Skin of body (tissue), 3 donors: ENCODE measurements around the gene OOEP. TPM values are rescaled to one million over a fixed set of nuclear protein-coding genes. Genes with fewer than 3 reads are reported as not detected.

ENCODE experiments used
- DNase-seq: peaks from one replicate; lab custom pipeline; 2025; lab: John Stamatoyannopoulos, UW
- small RNA-seq: library from RNA; depleted of rRNA; stranded (forward); fragments of <200 nt; gene quantifications from one replicate; pipeline ENCODE3, GENCODE V24; 2014; ENCODE audit warnings: low replicate concordance
- total RNA-seq: library from RNA; depleted of rRNA; stranded (reverse); fragments of >200 nt; gene quantifications from one replicate; pipeline ENCODE4 v1.2.3, GENCODE V29; 2014

OOEP gene
- total RNA-seq, 1 donor from 2014 or later: not detected

GRCh38 chr6:73364549-73364948, 5.1 kb downstream of the OOEP start:
- no peak for DNase-seq

- no peak for DNase-seq
Measured at GRCh38 chr6:73364121-73364520, 5.6 kb downstream of the OOEP start.

DNA sequence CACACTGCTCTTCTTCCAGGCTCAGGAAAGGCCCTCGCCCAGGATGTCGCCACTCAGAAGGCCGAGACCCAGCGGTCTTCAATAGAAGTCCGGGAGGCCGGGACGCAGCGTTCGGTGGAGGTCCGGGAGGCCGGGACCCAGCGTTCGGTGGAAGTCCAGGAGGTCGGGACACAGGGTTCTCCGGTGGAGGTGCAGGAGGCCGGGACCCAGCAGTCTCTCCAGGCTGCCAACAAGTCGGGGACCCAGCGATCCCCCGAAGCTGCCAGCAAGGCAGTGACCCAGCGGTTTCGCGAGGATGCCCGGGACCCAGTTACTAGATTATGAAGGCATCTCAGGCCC, 6.2 kb downstream of the OOEP start:
- DNase-seq: no peak

GRCh38 chr6:73362869-73363536, 6.7 kb downstream of the OOEP start:
- no peak for DNase-seq

DNA sequence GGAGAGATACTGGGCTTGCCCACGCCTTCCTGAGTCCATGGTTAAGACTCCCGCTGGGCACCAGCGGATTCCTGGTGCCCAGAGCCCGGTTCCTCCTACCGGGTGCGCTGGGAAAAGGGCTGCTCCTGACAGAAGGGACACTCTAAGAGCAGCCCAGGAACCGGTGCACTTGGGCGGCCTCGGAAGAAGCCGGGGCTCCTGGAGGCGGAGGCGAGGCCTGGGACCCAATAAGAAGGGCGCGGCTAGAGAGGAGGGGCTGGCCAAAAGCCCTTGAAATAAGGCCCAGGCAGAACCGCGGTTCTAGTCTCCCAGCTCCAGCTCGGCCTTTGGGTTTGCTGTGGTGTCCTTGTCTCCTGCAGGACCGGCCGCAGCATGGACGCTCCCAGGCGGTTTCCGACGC, 7.3 kb downstream of the OOEP start, which contains the start of gene KHDC3L:
Gene KHDC3L, plus strand, starts transcription at position 301 of the 400 bp plus-strand sequence. Its CDS starts 72 bp downstream, at position 373.
- no peak for DNase-seq

DNA sequence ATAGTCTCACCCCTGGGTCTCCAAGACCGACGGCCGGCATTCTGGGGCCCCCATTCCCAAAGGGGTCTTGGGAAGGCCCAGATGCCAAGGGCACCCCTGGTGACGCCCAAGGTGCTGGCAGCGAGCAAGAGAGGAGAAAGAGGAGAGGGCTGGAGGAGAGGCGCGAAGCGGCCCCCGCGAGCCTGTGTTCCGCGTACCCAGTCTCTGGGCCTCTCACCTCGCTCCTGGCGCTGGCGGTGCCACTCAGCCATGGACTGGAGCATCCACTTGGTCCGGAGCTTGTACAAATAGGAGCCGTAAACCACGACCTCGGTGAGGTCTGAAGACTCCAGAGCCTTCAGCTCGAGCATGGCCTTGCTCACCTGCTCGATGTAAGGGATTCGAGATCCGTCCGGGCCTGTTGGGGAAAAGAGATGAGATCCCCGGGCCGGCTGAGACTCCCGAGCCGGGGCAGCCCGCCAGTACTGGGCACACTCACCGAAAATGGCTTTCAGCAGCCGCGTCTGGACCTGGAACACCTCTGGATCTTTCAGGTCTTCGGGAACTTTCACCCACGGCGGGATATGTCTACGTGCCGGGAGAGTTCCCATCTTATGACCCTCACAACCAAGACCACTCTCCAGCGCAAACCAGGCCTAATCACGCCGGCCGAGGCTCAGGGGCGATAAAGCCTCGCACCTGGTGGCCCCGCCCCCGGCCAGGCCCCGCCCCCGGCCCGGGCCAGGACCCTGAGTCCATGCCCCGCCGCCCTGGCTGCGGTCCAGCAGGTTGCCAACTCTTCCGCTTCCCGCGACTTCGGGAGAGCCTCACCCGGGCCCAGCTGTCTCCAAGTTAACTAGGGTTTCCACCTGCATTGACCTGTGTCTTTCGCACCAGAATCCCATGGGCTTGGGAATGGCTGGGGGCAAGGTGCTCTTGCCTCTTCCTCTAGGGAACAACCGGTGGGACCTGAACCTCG, 15.8 kb downstream of the OOEP start, which contains the start of gene DPPA5:
Gene DPPA5, minus strand, starts transcription at position 641 of the 958 bp plus-strand sequence. Its CDS starts 51 bp downstream, at position 590.
- DNase-seq: no peak

GRCh38 chr6:73349311-73349710, 20.4 kb downstream of the OOEP start:
- no peak for DNase-seq

GRCh38 chr6:73348550-73349204, 21.0 kb downstream of the OOEP start:
- DNase-seq: no peak

GRCh38 chr6:73343164-73343563, 26.5 kb downstream of the OOEP start:
- no peak for DNase-seq

DNA sequence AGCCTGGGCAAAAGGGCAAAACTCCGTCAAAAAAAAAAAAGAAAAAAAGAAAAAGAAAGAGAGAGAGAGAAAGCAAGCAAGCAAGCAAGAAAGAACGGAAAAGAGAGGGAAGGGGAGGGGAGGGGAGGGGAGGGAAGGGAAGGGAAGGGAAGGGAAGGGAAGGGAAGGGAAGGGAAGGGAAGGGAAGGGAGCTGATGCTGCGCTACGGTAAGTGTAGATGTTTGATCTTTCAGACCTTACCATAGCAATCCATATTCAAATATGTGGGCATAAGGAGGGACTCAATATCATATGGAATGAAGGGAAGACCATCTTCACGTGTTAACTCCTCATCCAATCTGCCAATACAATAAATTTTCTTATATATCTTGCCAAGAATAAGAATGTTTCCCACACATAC, 27.5 kb downstream of the OOEP start:
- no peak for DNase-seq

GRCh38 chr6:73341335-73341734, 28.4 kb downstream of the OOEP start:
- DNase-seq: no peak

DNA sequence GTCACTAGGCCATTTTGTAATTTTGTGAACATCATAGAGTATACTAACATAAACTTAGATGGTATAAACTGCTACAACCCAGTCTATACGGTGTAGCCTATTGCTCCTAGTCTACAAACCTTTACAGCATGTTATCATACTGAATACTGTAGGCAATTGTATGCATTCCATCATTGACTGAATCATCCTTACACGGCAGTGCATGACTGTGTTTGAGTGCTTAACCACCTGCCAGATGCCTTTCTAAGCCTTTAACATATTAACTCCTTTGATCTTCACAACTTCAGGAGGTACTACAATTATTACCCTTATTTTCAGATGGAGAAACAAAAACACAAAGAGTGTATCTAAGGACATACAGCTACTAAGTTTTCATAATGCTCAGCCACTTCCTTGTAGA, 29.6 kb downstream of the OOEP start:
- no peak for DNase-seq

- DNase-seq: no peak
Measured at GRCh38 chr6:73339340-73339739, 30.4 kb downstream of the OOEP start.

DNA sequence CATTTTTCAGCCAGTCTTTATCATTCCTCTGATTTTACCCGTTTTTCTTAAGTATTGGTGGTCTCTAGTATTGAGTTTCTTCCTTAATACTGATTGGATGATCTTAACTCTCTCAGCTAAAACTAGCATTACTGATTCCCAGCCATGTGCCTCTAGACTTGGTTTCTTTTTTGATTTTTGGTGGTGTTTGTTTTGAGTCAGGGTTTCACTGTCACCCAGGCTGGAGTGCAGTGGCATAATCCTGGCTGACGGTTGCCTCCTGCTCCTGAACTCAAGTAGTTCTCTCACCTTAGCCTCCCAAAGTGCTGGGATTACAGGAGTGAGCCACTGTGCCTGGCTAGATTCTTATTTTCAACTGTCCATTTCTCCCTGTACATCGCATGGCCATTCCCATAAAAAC, 40.5 kb downstream of the OOEP start:
- DNase-seq: no peak

- DNase-seq: no peak
Measured at GRCh38 chr6:73328790-73329189, 40.9 kb downstream of the OOEP start.

DNA sequence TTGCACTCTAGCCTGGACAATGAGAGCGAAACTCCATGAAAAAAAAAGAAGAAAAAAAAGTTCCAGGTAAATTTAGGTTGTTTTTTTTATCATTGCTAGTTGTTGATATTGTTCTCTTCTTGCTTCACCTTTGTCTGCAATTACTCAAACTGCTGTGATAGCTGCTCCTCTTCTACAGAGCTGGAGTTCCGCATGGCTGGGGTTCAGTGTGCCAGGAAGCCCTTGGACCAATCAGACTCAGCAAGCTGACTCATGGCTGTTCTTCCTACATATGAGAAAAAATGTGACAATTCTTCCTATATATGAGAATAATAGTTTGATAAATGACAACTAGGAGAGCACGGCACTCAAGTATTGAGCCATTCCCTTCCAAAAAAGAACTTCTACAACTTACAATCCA, 44.0 kb downstream of the OOEP start:
- no peak for DNase-seq

DNA sequence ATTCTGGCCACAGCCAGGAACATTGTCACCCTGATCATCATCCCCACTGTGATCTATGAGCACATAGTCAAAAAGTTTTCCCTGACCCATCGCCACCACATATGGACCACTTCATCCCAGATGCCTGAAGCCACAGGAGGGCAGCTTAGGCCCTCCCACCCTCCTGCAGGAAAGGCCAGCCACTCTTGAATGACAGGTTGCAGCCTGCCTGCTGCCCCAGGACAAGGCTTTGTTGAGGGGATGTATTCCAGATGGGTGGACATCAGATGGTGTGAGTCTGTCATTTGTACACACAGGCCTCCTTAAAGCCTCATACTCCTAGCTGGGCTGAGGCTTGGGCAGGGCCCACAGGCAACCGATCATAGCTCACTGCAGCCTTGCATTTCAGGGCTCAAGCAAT, 46.4 kb downstream of the OOEP start:
- no peak for DNase-seq

Small RNA genes within 50 kb of the gene (small RNA-seq; reads per million reads assigned to genes)
- gene RPL39P3: not detected

Other genes starting within 250 kb of the OOEP start
- gene KHDC1L, start 144.4 kb downstream of the OOEP start, total RNA-seq: 0.39 TPM
- 1.2 TPM for gene KHDC1, start 106.7 kb downstream of the OOEP start, total RNA-seq
- gene DPPA5, start 15.6 kb downstream of the OOEP start, total RNA-seq: not detected
- gene KHDC3L, start 7.2 kb downstream of the OOEP start, total RNA-seq: not detected
- gene DDX43, start 24.9 kb upstream of the OOEP start, total RNA-seq: 0.30 TPM
- gene CGAS, start 82.4 kb upstream of the OOEP start, total RNA-seq: 4.9 TPM
- gene MTO1, start 91.8 kb upstream of the OOEP start, total RNA-seq: 22.3 TPM
- 15,649 TPM for gene EEF1A1, start 151.1 kb upstream of the OOEP start, total RNA-seq